ENCODE measurements around the gene FOLR1. TPM values are rescaled to one million over a fixed set of nuclear protein-coding genes. Genes with fewer than 3 reads are reported as not detected.
"Not testable (repeated sequence)": the region's sequence is repeated elsewhere in the genome, so short reads cannot be mapped to it uniquely, and the experiment has no call there.

FOLR1 gene
- total RNA-seq, 1 experiment from 2014 or later: 2.7 TPM

DNA sequence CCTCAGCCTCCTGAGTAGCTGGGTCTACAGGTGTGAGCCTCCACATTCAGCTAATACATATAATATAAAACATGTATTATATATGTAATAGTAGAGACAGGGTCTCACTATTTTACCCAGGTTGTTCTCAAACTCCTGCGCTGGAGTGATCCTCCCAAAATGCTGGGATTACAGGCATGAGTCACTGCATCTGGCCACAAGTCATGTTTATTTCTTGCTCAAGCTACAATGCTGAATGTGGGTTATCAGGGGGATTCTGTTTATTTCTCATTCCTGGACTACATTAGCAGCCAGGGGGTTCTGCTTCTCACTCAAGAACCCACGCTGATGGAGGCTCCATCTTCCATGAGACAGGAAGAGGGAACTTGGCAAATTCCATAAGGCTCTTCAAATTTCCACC, 31.6 kb upstream of the FOLR1 start:
- CTCF ChIA-PET: no interaction called here
- Mint-ChIP-seq H3K27me3 (ENCODE audit: unreplicated experiment) (peaks cover 22% of the 10 kb centered on the region), H3K9me3 (ENCODE audit: low read depth, unreplicated experiment) (no peaks in the 10 kb centered on the region), H3K27ac (ENCODE audit: unreplicated experiment) (no peak overlapping the region), H3K36me3 (ENCODE audit: insufficient read depth, unreplicated experiment) (no peaks in the 10 kb centered on the region), H3K4me3 (ENCODE audit: low read depth, unreplicated experiment) (no peak overlapping the region), H3K4me1 (ENCODE audit: low read depth, unreplicated experiment) (no peaks in the 10 kb centered on the region)
- DNase-seq: no peak
- no peak for TF ChIP-seq CTCF (IDR thresholded peaks at IDR 0.05; ENCODE audit: unreplicated experiment)
- no TSS peak for BruUV-seq (replicated peaks)
- intact Hi-C loops (cut with micrococcal nuclease; ENCODE audit: unreplicated experiment): no loop called here

DNA sequence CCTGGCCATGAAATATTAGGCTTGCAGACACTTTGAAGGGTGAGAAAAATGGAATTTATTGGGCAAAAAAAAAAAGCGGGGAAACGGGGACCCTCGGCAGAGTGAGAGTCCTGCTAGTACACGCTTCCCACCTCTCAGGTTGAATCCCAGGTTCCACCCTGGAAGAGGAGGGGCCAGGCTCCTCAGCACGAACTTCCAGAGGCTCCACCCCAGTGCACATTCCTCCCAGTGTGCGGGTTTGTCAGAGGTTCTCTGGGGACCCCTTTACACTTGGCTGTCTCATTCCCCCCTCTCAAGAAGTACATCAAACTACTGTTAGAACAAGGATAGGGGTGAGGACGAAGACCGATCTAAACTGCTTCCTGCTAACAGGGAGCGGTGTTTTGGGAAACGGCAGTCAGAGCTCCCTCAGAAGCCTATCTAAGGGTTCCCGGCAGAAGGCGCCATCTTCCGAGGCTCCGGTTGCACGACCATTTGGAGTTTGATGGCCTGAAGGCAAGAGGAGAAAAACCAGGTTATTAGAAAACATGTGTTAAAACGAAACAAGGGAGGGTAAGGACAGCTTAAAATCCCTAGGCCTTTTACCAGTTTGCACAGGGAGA, 28.9 kb upstream of the FOLR1 start:
- CTCF ChIA-PET: no interaction called here
- Mint-ChIP-seq H3K27ac (ENCODE audit: unreplicated experiment) (no peak overlapping the region), H3K4me1 (ENCODE audit: low read depth, unreplicated experiment) (no peaks in the 10 kb centered on the region), H3K36me3 (ENCODE audit: insufficient read depth, unreplicated experiment) (no peaks in the 10 kb centered on the region), H3K27me3 (ENCODE audit: unreplicated experiment) (peaks cover 22% of the 10 kb centered on the region), H3K4me3 (ENCODE audit: low read depth, unreplicated experiment) (no peak overlapping the region), H3K9me3 (ENCODE audit: low read depth, unreplicated experiment) (no peaks in the 10 kb centered on the region)
- intact Hi-C loops (cut with micrococcal nuclease; ENCODE audit: unreplicated experiment): no loop called here
- TF ChIP-seq CTCF (IDR thresholded peaks at IDR 0.05; ENCODE audit: unreplicated experiment): no peak
- no TSS peak for BruUV-seq (replicated peaks)
- DNase-seq: no peak

- H3K27ac Mint-ChIP-seq (ENCODE audit: unreplicated experiment); DNase-seq; H3K9me3 Mint-ChIP-seq (ENCODE audit: low read depth, unreplicated experiment); H3K4me1 Mint-ChIP-seq (ENCODE audit: low read depth, unreplicated experiment); intact Hi-C loops (cut with micrococcal nuclease; ENCODE audit: unreplicated experiment); H3K36me3 Mint-ChIP-seq (ENCODE audit: insufficient read depth, unreplicated experiment); BruUV-seq (replicated peaks); H3K4me3 Mint-ChIP-seq (ENCODE audit: low read depth, unreplicated experiment); CTCF ChIA-PET: not testable (repeated sequence)
- peaks cover 13% of the 10 kb centered on the region for H3K27me3 Mint-ChIP-seq (ENCODE audit: unreplicated experiment)
Measured at GRCh38 chr11:72164187-72164586, 27.8 kb upstream of the FOLR1 start.

- intact Hi-C loops (cut with micrococcal nuclease; ENCODE audit: unreplicated experiment); H3K27ac Mint-ChIP-seq (ENCODE audit: unreplicated experiment); H3K4me3 Mint-ChIP-seq (ENCODE audit: low read depth, unreplicated experiment); H3K4me1 Mint-ChIP-seq (ENCODE audit: low read depth, unreplicated experiment); H3K36me3 Mint-ChIP-seq (ENCODE audit: insufficient read depth, unreplicated experiment); BruUV-seq (replicated peaks); H3K9me3 Mint-ChIP-seq (ENCODE audit: low read depth, unreplicated experiment); DNase-seq: not testable (repeated sequence)
- CTCF ChIA-PET: interaction anchor here (1.1 kb wide), 1 partner anchor 21 kb away, joined by 3 read pairs; no protein-coding TSS in a partner anchor
- peaks cover 11% of the 10 kb centered on the region for H3K27me3 Mint-ChIP-seq (ENCODE audit: unreplicated experiment)
Measured at GRCh38 chr11:72169046-72169555, 22.8 kb upstream of the FOLR1 start.

GRCh38 chr11:72169754-72170153, 22.2 kb upstream of the FOLR1 start:
- BruUV-seq (replicated peaks); H3K9me3 Mint-ChIP-seq (ENCODE audit: low read depth, unreplicated experiment); intact Hi-C loops (cut with micrococcal nuclease; ENCODE audit: unreplicated experiment); H3K4me1 Mint-ChIP-seq (ENCODE audit: low read depth, unreplicated experiment); H3K4me3 Mint-ChIP-seq (ENCODE audit: low read depth, unreplicated experiment); DNase-seq; H3K36me3 Mint-ChIP-seq (ENCODE audit: insufficient read depth, unreplicated experiment); H3K27ac Mint-ChIP-seq (ENCODE audit: unreplicated experiment): not testable (repeated sequence)
- CTCF ChIA-PET: interaction anchor here (1.1 kb wide), 1 partner anchor 21 kb away, joined by 3 read pairs; no protein-coding TSS in a partner anchor
- peaks cover 11% of the 10 kb centered on the region for H3K27me3 Mint-ChIP-seq (ENCODE audit: unreplicated experiment)

DNA sequence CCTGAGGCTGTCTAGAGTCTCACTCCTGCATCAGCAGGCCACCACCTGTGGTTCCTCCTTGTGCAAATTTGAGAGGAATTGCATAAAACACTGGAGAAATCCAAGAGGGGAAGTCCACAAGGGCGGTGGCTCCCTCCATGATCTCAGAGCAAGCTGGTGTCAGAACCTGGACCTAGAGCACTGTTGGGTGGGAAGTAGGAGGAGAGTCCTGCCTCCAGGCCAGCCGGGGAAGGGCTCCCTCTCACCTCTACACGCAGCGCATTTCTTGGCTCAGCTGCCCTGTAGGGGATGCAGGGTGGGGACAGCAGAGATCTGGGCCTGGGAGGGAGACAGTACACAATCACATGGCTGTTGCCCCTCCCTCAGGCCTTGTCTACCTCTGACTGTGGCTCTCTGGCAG, 19.9 kb upstream of the FOLR1 start:
- H3K27ac Mint-ChIP-seq (ENCODE audit: unreplicated experiment); CTCF ChIA-PET; BruUV-seq (replicated peaks); intact Hi-C loops (cut with micrococcal nuclease; ENCODE audit: unreplicated experiment); H3K36me3 Mint-ChIP-seq (ENCODE audit: insufficient read depth, unreplicated experiment); H3K4me3 Mint-ChIP-seq (ENCODE audit: low read depth, unreplicated experiment); DNase-seq; H3K9me3 Mint-ChIP-seq (ENCODE audit: low read depth, unreplicated experiment): not testable (repeated sequence)
- Mint-ChIP-seq H3K27me3 (ENCODE audit: unreplicated experiment) (peaks cover 11% of the 10 kb centered on the region), H3K4me1 (ENCODE audit: low read depth, unreplicated experiment) (peaks cover 10% of the 10 kb centered on the region)

Measured in Calu3 (cell line).